ENCODE results near the gene EMC6.

DNA sequence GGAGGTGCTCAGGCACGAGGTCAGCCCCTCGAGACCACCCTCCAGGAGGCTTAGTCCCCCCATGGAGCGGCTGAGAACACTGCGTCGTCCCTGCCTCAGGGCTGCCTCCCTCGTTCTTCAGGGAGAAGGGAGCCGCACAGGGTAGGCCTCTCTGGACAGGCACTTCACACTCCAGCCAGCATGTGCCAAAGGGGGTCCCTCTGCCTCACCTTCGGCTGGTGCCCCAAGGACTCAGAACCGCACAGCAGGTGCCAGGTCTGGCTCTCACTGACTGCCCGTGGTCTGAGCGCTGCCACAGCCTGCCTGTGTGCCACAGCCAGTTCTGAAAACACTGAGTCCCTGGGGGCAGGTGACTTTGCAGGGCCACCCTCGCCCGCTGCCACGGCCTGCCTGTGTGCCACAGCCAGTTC is 20.2 kb downstream of the EMC6 start:
- TF ChIP-seq CTCF (IDR thresholded peaks at IDR 0.05; ENCODE audit: low read depth, low read length, poor library complexity, severe bottlenecking) (no peak), EZH2phosphoT487 (IDR thresholded peaks at IDR 0.05; ENCODE audit: borderline replicate concordance, low read length) (no peak)

Measured in DOHH2 (cell line).